ENCODE results near the gene SVIP. TPM values are rescaled to one million over a fixed set of nuclear protein-coding genes. Genes with fewer than 3 reads are reported as not detected.

Gene SVIP
- total RNA-seq, 3 donors from 2014 or later = 20.2 to 23.0 (median 22.0) TPM

GRCh38 chr11:22860241-22860640 is 30.6 kb upstream of the SVIP start, which contains the start of gene CCDC179:
Gene CCDC179, minus strand, starts transcription at chr11:22860474. Its CDS starts 53 bp downstream, at chr11:22860421.
- H3K9me3 ChIP-seq = no peaks in the 10 kb centered on the region
- intact Hi-C loops (cut with DNase I, micrococcal nuclease) = no loop called here
- TF ChIP-seq, protein P1, sequence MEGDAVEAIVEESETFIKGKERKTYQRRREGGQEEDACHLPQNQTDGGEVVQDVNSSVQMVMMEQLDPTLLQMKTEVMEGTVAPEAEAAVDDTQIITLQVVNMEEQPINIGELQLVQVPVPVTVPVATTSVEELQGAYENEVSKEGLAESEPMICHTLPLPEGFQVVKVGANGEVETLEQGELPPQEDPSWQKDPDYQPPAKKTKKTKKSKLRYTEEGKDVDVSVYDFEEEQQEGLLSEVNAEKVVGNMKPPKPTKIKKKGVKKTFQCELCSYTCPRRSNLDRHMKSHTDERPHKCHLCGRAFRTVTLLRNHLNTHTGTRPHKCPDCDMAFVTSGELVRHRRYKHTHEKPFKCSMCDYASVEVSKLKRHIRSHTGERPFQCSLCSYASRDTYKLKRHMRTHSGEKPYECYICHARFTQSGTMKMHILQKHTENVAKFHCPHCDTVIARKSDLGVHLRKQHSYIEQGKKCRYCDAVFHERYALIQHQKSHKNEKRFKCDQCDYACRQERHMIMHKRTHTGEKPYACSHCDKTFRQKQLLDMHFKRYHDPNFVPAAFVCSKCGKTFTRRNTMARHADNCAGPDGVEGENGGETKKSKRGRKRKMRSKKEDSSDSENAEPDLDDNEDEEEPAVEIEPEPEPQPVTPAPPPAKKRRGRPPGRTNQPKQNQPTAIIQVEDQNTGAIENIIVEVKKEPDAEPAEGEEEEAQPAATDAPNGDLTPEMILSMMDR (IDR thresholded peaks at IDR 0.05) = no peak
- H3K4me1 ChIP-seq (ENCODE audit: low read depth) = no peaks in the 10 kb centered on the region
- H3K4me3 ChIP-seq = no peak within 1 kb of the TSS
- DNase-seq (no peak), ATAC-seq (no peak)
- no peaks in the 10 kb centered on the region for H3K36me3 ChIP-seq (ENCODE audit: low read depth)

- Histone ChIP-seq H3K4me3 (no peak overlapping the region), H3K36me3 (ENCODE audit: low read depth) (no peaks in the 10 kb centered on the region), H3K9me3 (no peaks in the 10 kb centered on the region), H3K4me1 (ENCODE audit: low read depth) (no peaks in the 10 kb centered on the region)
- DNase-seq = no peak
- TF ChIP-seq, protein P1 (IDR thresholded peaks at IDR 0.05) = no peak
- intact Hi-C loops (cut with DNase I, micrococcal nuclease) = no loop called here
- ATAC-seq = no peak
These were observed 30.2 kb upstream of the SVIP start for GRCh38 chr11:22859756-22860155.

DNA sequence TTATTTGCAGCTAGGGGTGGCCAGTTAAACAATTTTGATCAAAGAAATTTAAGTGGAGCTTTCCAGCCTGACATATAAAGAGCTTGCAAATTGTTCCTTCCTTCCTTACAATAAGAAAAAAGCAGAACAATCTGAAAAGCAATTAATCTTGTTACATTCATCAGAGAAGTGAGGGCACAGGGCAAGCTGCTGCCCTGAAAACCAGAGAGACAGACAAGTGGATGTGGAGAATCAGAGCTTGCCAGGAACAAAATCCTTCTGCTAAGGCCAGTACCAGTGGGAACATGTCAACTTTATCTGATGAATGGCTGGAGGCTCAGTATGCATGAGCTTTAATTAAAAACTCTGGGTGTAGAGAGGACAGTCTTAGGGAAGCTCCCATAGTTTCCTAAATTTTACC is 21.9 kb upstream of the SVIP start:
- H3K4me3 ChIP-seq = no peak overlapping the region
- TF ChIP-seq, protein P1 (IDR thresholded peaks at IDR 0.05) = no peak
- intact Hi-C loops (cut with DNase I, micrococcal nuclease) = no loop called here
- no peaks in the 10 kb centered on the region for H3K4me1 ChIP-seq (ENCODE audit: low read depth)
- H3K9me3 ChIP-seq = peaks cover 4% of the 10 kb centered on the region
- no peaks in the 10 kb centered on the region for H3K36me3 ChIP-seq (ENCODE audit: low read depth)
- no peak for ATAC-seq
- DNase-seq = no peak

- ATAC-seq (no peak), DNase-seq (no peak)
- no peak overlapping the region for H3K4me3 ChIP-seq
- no peaks in the 10 kb centered on the region for H3K36me3 ChIP-seq (ENCODE audit: low read depth)
- intact Hi-C loops (cut with DNase I, micrococcal nuclease) = no loop called here
- no peaks in the 10 kb centered on the region for H3K4me1 ChIP-seq (ENCODE audit: low read depth)
- no peaks in the 10 kb centered on the region for H3K9me3 ChIP-seq
- TF ChIP-seq, protein P1 (IDR thresholded peaks at IDR 0.05) = no peak
These were observed 17.1 kb upstream of the SVIP start for GRCh38 chr11:22846726-22847125.

- TF ChIP-seq, protein P1 (IDR thresholded peaks at IDR 0.05) = no peak
- intact Hi-C loops (cut with DNase I, micrococcal nuclease) = no loop called here
- ATAC-seq (no peak), DNase-seq (no peak)
- H3K4me1 ChIP-seq (ENCODE audit: low read depth) = no peaks in the 10 kb centered on the region
- no peak overlapping the region for H3K4me3 ChIP-seq
- H3K36me3 ChIP-seq (ENCODE audit: low read depth) = no peaks in the 10 kb centered on the region
- H3K9me3 ChIP-seq = no peaks in the 10 kb centered on the region
These were observed 2.9 kb upstream of the SVIP start for GRCh38 chr11:22832315-22833015.

GRCh38 chr11:22830082-22830414 is 447 bp upstream of the SVIP start:
- no peaks in the 10 kb centered on the region for H3K36me3 ChIP-seq (ENCODE audit: low read depth)
- intact Hi-C loops (cut with DNase I, micrococcal nuclease) = no loop called here
- H3K4me3 ChIP-seq = peak overlapping the region; percentile 73
- H3K4me1 ChIP-seq (ENCODE audit: low read depth) = no peaks in the 10 kb centered on the region
- TF ChIP-seq, protein P1 (IDR thresholded peaks at IDR 0.05) = no peak
- no peak for ATAC-seq
- no peak for DNase-seq
- no peaks in the 10 kb centered on the region for H3K9me3 ChIP-seq

Measured in mucosa of descending colon (tissue), 3 donors.